HG03378 (cell line): ENCODE measurements around the gene IGF2.
"Not testable (repeated sequence)": the region's sequence is repeated elsewhere in the genome, so short reads cannot be mapped to it uniquely, and the experiment has no call there.

Experiments used
- ATAC-seq: cut with Tn5 transposase; IDR thresholded peaks from one replicate; pipeline ENCODE4 v1.9.1; 2021; ENCODE audit warnings: mild to moderate bottlenecking, moderate library complexity; ENCODE audit not compliant: unreplicated experiment

The IGF2 gene, protein sequence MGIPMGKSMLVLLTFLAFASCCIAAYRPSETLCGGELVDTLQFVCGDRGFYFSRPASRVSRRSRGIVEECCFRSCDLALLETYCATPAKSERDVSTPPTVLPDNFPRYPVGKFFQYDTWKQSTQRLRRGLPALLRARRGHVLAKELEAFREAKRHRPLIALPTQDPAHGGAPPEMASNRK

GRCh38 chr11:2139123-2139521, at the start of gene IGF2:
Gene IGF2, minus strand, starts transcription at chr11:2139389. Its CDS starts 3,866 bp downstream, at chr11:2135523.
- ATAC-seq = no peak

GRCh38 chr11:2188745-2189144, 49.6 kb upstream of the IGF2 start:
- no peak for ATAC-seq

DNA sequence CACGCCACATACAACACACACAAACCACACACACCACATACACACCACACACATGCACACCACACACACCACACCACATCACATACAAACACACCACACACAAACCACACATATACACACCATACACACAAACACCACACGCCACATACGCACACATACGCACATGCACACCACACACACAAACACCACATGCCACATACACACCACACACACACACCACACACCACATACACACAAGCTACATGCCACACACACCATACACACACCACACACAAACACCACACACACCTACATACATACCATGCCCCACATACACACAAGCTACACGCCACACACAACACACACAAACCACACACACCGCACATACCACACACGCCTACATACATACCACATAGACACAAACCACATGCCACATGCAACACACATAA, 48.1 kb upstream of the IGF2 start:
- ATAC-seq = no peak

DNA sequence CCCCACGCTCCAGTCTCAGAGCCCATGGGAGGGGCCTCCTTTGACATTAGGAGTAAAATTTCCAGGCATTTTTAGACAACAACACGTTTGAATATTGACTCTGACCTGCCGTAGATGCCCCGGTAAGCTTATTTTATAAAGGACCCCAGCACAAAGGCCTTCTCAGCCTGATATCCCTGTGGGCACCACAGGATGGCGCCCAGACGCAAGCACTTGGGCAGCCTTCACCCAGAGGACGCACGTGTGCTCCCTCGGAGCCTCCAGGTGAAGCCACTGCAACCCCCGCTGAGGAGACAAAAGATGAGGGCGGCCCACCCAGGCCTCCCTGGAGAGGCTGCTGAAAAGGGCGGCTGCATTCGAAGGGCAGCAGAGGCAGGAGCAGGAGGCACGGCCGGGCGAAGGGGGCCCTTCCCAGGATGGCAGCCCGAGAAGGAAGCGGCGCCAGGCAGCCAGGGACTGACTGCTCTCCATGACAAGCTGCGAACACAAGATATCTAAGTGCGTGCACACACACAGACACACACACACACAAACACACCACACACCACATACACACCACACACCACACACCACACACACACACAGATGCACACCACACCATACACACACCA, 47.6 kb upstream of the IGF2 start:
- no peak for ATAC-seq

DNA sequence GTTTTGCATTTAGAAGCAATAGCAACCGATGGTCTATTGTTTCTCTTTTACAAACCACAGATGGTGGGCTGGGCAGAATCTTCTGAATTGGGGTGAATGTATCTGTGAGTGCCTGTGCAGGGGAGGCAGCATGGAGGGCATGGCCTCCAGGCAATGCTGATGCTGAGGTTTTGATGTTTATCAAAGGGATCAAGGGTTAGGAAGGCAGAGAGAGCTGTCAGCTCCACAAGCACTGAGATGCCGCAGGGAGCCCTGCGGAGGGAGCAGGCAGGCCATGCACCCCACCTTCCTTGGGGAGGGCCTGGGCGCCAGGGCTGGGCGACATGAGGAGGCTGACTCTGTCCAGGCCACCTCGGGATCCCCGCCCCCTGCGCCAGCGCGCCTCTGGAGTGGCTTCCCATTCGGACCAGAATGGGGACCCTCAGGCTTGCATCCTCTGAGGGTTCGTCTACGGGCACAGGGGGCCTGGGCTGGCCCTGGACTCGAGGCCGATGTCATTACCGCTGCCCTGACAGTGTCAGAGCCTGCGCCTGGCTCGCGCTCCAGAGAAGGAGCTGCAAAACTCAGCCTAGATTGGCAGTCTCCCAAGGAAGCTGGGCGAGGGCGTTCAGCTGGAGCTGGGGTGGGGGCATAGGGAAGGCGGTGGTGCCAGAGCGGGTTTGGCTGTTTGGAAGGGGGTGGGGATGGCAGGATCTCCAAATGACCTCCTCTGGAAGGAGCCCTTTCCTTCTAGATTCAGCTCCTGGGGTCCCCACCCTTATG, 46.3 kb upstream of the IGF2 start:
- ATAC-seq = no peak

DNA sequence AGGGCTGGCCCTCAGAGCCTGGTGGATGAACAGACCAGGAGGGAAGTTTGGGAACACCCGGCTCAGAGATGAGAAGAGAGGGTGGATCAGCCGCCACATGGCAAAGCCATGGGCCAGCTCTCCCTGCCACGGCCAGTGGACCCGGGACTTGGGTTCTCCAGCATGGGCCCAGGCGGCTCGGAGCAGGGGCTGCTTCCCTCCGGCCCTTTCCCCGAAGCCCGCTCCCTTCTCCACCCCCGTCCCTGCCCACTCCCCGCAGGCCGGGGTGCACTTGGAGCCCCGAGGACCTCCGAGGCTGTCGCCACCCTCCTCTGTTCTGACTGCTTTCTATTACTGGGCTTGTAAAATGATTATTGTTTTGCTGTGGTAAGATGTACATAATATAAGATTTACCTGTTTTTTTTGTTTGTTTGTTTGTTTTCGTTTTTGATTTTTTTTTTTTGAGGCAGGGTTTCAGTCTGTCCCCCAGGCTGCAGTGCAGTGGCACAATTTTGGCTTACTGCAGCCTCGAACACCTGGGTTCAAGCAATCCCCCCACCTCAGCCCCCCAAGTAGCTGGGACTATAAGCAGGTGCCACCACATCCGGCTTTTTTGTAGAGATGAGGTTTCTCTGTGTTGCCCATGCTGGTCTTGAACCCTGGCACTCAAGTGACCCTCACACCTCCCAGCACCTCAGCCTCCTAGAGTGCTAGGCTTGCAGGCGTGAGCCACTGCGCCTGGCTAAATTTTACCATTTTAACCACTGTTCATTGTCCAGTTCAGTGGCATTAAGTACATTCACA, 43.7 kb upstream of the IGF2 start:
- no peak for ATAC-seq

- no peak for ATAC-seq
Measured at GRCh38 chr11:2182075-2182474, 42.9 kb upstream of the IGF2 start.

- no peak for ATAC-seq
Measured at GRCh38 chr11:2180789-2181370, 41.7 kb upstream of the IGF2 start.

DNA sequence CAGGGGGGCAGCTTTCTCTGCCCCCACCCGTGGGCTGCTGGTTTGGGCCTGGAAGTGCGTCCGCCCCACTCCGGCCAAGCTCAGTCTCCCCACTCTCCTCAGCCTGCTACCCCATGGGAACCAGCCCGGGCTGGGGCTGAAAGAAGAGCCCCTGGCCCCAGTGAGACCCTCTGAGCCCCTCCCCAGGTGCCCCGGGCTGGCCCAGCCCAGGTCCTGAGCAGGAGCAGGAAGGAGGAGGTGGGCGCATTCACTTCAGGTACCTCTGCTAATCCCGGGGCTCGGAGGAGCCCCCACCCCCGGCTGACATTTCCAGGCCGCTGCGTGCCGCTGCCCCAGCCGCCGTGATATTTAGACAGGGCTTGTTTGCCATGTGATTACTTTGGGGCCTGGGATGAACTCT, 41.2 kb upstream of the IGF2 start:
- ATAC-seq = no peak

DNA sequence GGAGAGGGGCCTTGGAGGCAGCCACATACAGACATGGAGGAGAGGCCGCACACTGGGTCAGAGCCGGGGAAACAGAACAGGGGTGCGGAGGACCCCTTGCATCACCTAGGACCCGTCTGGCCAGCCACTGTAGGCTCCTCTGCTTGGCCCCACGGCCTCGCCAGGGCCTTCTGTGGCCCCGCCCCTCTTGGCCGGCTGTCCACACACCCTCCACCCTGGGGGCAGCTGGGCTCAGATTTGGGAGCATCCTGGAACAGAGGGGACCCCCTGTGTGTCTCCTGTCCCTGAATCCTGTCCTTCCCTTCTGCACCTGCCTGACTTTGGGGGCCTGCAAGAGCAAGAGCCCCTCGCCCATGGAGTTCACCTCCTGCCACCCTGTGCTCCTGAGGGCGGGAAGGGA, 40.3 kb upstream of the IGF2 start:
- no peak for ATAC-seq

GRCh38 chr11:2178906-2179494, 39.8 kb upstream of the IGF2 start:
- ATAC-seq = no peak

GRCh38 chr11:2178055-2178773, 39.0 kb upstream of the IGF2 start:
- ATAC-seq = not testable (repeated sequence)

DNA sequence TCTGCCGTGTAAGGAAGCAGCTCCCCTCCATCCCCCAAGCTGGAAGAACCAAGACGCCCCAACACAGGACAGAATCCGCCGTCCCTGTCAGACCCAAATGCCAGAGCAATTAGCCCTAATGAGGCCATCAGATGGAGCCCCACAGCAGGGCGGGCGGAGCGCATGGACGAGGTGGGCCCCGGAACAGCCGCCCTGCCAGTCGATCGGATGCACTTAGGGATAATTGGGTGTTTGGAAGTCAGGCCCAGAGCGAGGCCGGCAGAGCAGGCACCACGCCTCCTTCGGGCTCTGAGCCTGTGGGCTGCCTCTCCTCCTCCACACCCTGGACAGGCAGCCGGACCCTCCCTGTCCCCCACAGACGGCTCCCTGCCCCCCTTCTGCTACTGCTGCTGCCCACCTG, 37.9 kb upstream of the IGF2 start:
- ATAC-seq = no peak

DNA sequence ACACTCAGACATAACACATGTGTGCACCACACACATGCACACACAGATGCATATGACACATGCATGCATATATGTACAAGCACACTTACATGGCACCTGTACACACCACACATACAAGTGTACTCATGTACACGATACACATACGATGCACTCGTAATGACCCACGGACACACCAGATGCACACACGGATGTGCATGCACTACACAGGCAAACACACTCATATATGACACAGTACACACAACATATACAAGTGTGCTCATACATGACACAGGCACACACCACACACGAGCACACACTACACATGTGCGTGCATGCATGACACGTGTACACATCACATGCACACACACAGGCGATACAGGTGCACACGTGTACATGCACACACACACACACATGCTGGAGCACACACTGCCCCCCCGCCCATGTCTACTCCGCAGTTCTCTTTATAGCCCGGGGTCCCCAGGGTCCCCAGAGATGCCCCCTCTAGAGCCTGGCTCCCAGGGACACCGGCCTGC, 37.3 kb upstream of the IGF2 start:
- no peak for ATAC-seq

DNA sequence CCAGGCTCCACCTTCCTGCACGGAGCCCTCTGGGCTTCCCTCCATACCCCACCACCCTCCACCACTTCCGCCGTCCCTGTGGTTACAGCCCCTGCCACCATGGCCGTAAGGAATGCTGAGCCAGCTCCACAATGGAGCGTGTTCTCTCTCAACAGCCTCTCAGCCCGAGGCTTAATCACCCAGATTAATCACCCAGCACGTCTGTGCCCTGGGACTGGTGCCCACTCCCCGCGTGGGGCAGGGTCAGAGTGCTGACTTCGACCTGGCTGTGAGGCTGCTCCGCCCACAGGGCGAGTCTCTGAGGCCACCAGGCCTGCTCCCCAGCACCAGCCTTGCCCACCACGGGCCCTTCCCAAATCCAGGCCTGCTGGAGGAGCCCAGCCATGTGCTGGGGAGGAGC, 36.5 kb upstream of the IGF2 start:
- no peak for ATAC-seq

GRCh38 chr11:2174361-2174760, 35.2 kb upstream of the IGF2 start:
- ATAC-seq = no peak

DNA sequence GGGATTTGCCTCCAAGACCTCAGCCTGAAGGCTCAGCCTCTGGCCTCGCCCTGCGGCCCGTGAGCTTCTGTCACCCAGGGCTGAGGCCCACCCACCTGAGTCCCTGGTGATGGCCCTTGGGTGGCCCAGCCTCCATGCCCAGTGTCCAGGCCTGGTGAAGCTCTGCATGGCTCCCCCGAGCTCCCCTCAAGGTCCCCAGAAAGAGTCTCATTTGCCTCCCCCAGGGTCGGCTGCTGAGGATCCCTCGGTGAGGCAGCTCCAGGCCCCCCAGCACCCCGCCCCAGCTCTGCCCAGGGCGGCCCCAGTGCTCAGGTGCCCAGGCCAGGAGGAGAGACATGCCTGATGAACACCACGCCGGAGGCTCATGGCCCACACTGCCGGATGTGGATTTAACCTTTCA, 34.6 kb upstream of the IGF2 start:
- ATAC-seq = no peak

GRCh38 chr11:2173150-2173693, 34.0 kb upstream of the IGF2 start:
- no peak for ATAC-seq

- ATAC-seq = no peak
Measured at GRCh38 chr11:2172676-2173075, 33.5 kb upstream of the IGF2 start.

- no peak for ATAC-seq
Measured at GRCh38 chr11:2171591-2172003, 32.4 kb upstream of the IGF2 start, which contains the start of gene TH. Gene TH, minus strand, starts transcription at chr11:2171815. Its CDS starts 29 bp downstream, at chr11:2171786.
